ENCODE data around the gene ATRNL1. TPM values are rescaled to one million over a fixed set of nuclear protein-coding genes. Genes with fewer than 3 reads are reported as not detected.

Gene ATRNL1
- total RNA-seq, 1 experiment from 2014 or later = 28.7 TPM

GRCh38 chr10:115992236-115992986, 899.2 kb downstream of the ATRNL1 start:
- Mint-ChIP-seq H3K27me3 (ENCODE audit: low read depth) (peaks cover 75% of the 10 kb centered on the region), H3K27ac (no peak overlapping the region), H3K36me3 (peaks cover 15% of the 10 kb centered on the region), H3K9me3 (peaks cover 43% of the 10 kb centered on the region), H3K4me3 (no peak overlapping the region), H3K4me1 (peaks cover 33% of the 10 kb centered on the region)
- TF ChIP-seq ZNF416 (CRISPR knock-in tag; IDR thresholded peaks at IDR 0.05) (no peak), NR1H2 (CRISPR knock-in tag; IDR thresholded peaks at IDR 0.05) (no peak), ZNF121 (CRISPR knock-in tag; IDR thresholded peaks at IDR 0.05) (no peak), ESRRA (CRISPR knock-in tag; IDR thresholded peaks at IDR 0.05; ENCODE audit: borderline replicate concordance) (no peak), GRHL2 (CRISPR knock-in tag; IDR thresholded peaks at IDR 0.05; ENCODE audit: insufficient replicate concordance, severe bottlenecking) (no peak), ZNF423 (CRISPR knock-in tag; IDR thresholded peaks at IDR 0.05) (no peak)
- no peak for DNase-seq (ENCODE audit: low spot score)
- ATAC-seq = no peak
- ChIA-PET POLR2A (no interaction called here), CTCF (interaction anchor here (0.6 kb wide), 1 partner anchor 163 kb away, joined by 4 read pairs; no protein-coding TSS in a partner anchor)

- DNase-seq (ENCODE audit: low spot score) (no peak), ATAC-seq (peak; percentile 85)
- Mint-ChIP-seq H3K27me3 (ENCODE audit: low read depth) (peaks cover 97% of the 10 kb centered on the region), H3K4me1 (peaks cover 37% of the 10 kb centered on the region), H3K4me3 (peak overlapping the region; percentile 24; the same call in 1 of the 2 replicates), H3K9me3 (peaks cover 42% of the 10 kb centered on the region), H3K36me3 (peaks cover 30% of the 10 kb centered on the region), H3K27ac (no peak overlapping the region)
- ChIA-PET CTCF (interaction anchor here (1.2 to 1.8 kb wide), 2 partner anchors 85 to 125 kb away, joined by 3 to 5 read pairs; no protein-coding TSS in a partner anchor), POLR2A (no interaction called here)
- TF ChIP-seq ZBTB43 (CRISPR knock-in tag; IDR thresholded peaks at IDR 0.05) (0 out of 2 replicates have a peak, but pooled peaks have one; percentile 31), PREB (CRISPR knock-in tag; IDR thresholded peaks at IDR 0.05; ENCODE audit: borderline replicate concordance) (no peak), PRRX2 (CRISPR knock-in tag; IDR thresholded peaks at IDR 0.05) (no peak), ZMAT4 (CRISPR knock-in tag; IDR thresholded peaks at IDR 0.05) (peak; percentile 78; the same call in 1 of the 2 replicates)
These were observed 902.9 kb downstream of the ATRNL1 start for GRCh38 chr10:115996031-115996430.

- H3K4me1 Mint-ChIP-seq = peaks cover 28% of the 10 kb centered on the region
- DNase-seq (ENCODE audit: low spot score) (no peak), ATAC-seq (no peak)
- ChIA-PET POLR2A (no interaction called here), CTCF (no interaction called here)
- peaks cover 31% of the 10 kb centered on the region for H3K9me3 Mint-ChIP-seq
- peaks cover 28% of the 10 kb centered on the region for H3K36me3 Mint-ChIP-seq
- peaks cover 76% of the 10 kb centered on the region for H3K27me3 Mint-ChIP-seq (ENCODE audit: low read depth)
- H3K27ac Mint-ChIP-seq = no peak overlapping the region
- TF ChIP-seq JUN (CRISPR knock-in tag; IDR thresholded peaks at IDR 0.05) (no peak), E2F5 (CRISPR knock-in tag; IDR thresholded peaks at IDR 0.05) (no peak), RORB (CRISPR knock-in tag; IDR thresholded peaks at IDR 0.05) (no peak), USF1 (CRISPR knock-in tag; IDR thresholded peaks at IDR 0.05) (no peak), TEAD1 (CRISPR knock-in tag; IDR thresholded peaks at IDR 0.05) (no peak), ERG (CRISPR knock-in tag; IDR thresholded peaks at IDR 0.05) (no peak), TP53 (CRISPR knock-in tag; IDR thresholded peaks at IDR 0.05) (no peak), SMAD3 (CRISPR knock-in tag; IDR thresholded peaks at IDR 0.05; ENCODE audit: borderline replicate concordance) (no peak), MYBL2 (CRISPR knock-in tag; IDR thresholded peaks at IDR 0.05) (no peak), E2F1 (CRISPR knock-in tag; IDR thresholded peaks at IDR 0.05) (no peak), TCF7 (CRISPR knock-in tag; IDR thresholded peaks at IDR 0.05; ENCODE audit: low read depth) (no peak), ETV6 (CRISPR knock-in tag; IDR thresholded peaks at IDR 0.05) (no peak), PRRX2 (CRISPR knock-in tag; IDR thresholded peaks at IDR 0.05) (no peak)
- no peak overlapping the region for H3K4me3 Mint-ChIP-seq
These were observed 905.1 kb downstream of the ATRNL1 start for GRCh38 chr10:115998301-115998700.
